IMR-90 (cell line): Measurements from ENCODE around the gene GRIN1. TPM values are rescaled to one million over a fixed set of nuclear protein-coding genes. Genes with fewer than 3 reads are reported as not detected.

Source experiments
- ATAC-seq: fragments of 200-7000 bp; cut with Tn5 transposase; 2 replicates; pipeline ENCODE4 v1.9.1; 2020; ENCODE audit warnings: low read depth, mild to moderate bottlenecking, moderate library complexity
- BruUV-seq: library from RNA; stranded (reverse); fragments of 400-500 nt; replicated peaks from 2 replicates; lab custom pipeline; 2021; lab: Mats Ljungman, UMichigan
- CTCF ChIA-PET: fragments of 300-600 bp; formaldehyde crosslinking; extraction: SDS; loops from one replicate; lab custom pipeline; 2021; ENCODE audit warnings: antibody characterized with exemption; lab: Yijun Ruan, JAX
- POLR2A ChIA-PET: fragments of 300-600 bp; sonication (Branson Sonifier 250); formaldehyde crosslinking; loops from one replicate; lab custom pipeline; 2022; ENCODE audit warnings: antibody characterized with exemption; ENCODE audit not compliant: unreplicated experiment; lab: Charles Lee
- DNase-seq: peaks from one replicate; pipeline ENCODE4 v3.0.0; 2013
- H2AFZ ChIP-seq: replicated peaks from 2 replicates; pipeline ENCODE3; 2013; ENCODE audit warnings: low read length, mild to moderate bottlenecking; ENCODE audit not compliant: poor library complexity
- H2AK5ac ChIP-seq: 2 replicates; pipeline ENCODE4 v1.6.1; 2013; ENCODE audit warnings: low read depth, low read length, inconsistent platforms
- H2AK9ac ChIP-seq: replicated peaks from 2 replicates; pipeline ENCODE3; 2013; ENCODE audit warnings: mild to moderate bottlenecking, low read depth, low read length, moderate library complexity; ENCODE audit not compliant: poor library complexity
- H2BK120ac ChIP-seq: 2 replicates; pipeline ENCODE4 v1.6.1; 2013; ENCODE audit warnings: low read depth, low read length, inconsistent platforms
- H2BK15ac ChIP-seq: 3 replicates; pipeline ENCODE4 v1.6.1; 2013; ENCODE audit warnings: low read depth, low read length, inconsistent platforms
- H2BK20ac ChIP-seq: 2 replicates; pipeline ENCODE4 v1.6.1; 2013; ENCODE audit warnings: low read depth, mild to moderate bottlenecking, inconsistent platforms, low read length, moderate library complexity
- H2BK5ac ChIP-seq: 2 replicates; pipeline ENCODE4 v1.6.1; 2013; ENCODE audit warnings: mild to moderate bottlenecking, low read depth, low read length, inconsistent platforms; ENCODE audit not compliant: poor library complexity, severe bottlenecking
- H3K14ac ChIP-seq: replicated peaks from 2 replicates; pipeline ENCODE4 v1.6.1; 2013; ENCODE audit warnings: low read depth, low read length, inconsistent platforms
- H3K18ac ChIP-seq: 2 replicates; pipeline ENCODE4 v1.6.1; 2013; ENCODE audit warnings: low read depth, low read length, control low read depth
- H3K23ac ChIP-seq: 2 replicates; pipeline ENCODE4 v1.6.1; 2013; ENCODE audit warnings: low read depth, low read length, inconsistent platforms
- H3K27ac ChIP-seq: 2 replicates; pipeline ENCODE4 v1.5.1; 2013; ENCODE audit warnings: mild to moderate bottlenecking, control low read depth, low read length; ENCODE audit not compliant: insufficient read depth
- H3K27me3 ChIP-seq: 2 replicates; pipeline ENCODE4 v1.6.1; 2013; ENCODE audit warnings: low read length; ENCODE audit not compliant: control insufficient read depth, insufficient read depth
- H3K36me3 ChIP-seq: 2 replicates; pipeline ENCODE4 v1.6.1; 2013; ENCODE audit warnings: low read length, mixed read lengths; ENCODE audit not compliant: control insufficient read depth, insufficient read depth
- H3K4ac ChIP-seq: 2 replicates; pipeline ENCODE4 v1.6.1; 2013; ENCODE audit warnings: low read depth, low read length, inconsistent platforms
- H3K4me1 ChIP-seq: 2 replicates; pipeline ENCODE4 v1.6.1; 2013; ENCODE audit warnings: low read length, mixed read lengths; ENCODE audit not compliant: control insufficient read depth, insufficient read depth
- H3K4me2 ChIP-seq: 2 replicates; pipeline ENCODE4 v1.6.1; 2013; ENCODE audit warnings: low read depth, mild to moderate bottlenecking, control low read depth, low read length, moderate library complexity
- H3K4me3 ChIP-seq: 2 replicates; pipeline ENCODE4 v1.5.1; 2013; ENCODE audit warnings: low read depth, mild to moderate bottlenecking, control low read depth, low read length, moderate library complexity; ENCODE audit not compliant: insufficient read depth
- H3K56ac ChIP-seq: 2 replicates; pipeline ENCODE4 v1.6.1; 2013; ENCODE audit warnings: low read length, inconsistent platforms; ENCODE audit not compliant: insufficient read depth; ENCODE audit errors: extremely low read depth
- H3K79me1 ChIP-seq, 2 experiments: 2 replicates each; pipeline ENCODE4 v1.6.1; 2013; ENCODE audit warnings: low read length in 2 of 2, inconsistent platforms in 1 of 2, low read depth in 1 of 2
- H3K9ac ChIP-seq: 2 replicates; pipeline ENCODE4 v1.6.1; 2013; ENCODE audit warnings: low read depth, low read length, control low read depth
- H3K9me1 ChIP-seq: 2 replicates; pipeline ENCODE4 v1.6.1; 2013; ENCODE audit warnings: low read length, inconsistent platforms; ENCODE audit not compliant: insufficient read depth
- H3K9me3 ChIP-seq: 2 replicates; pipeline ENCODE4 v1.6.1; 2013; ENCODE audit warnings: low read length; ENCODE audit not compliant: control insufficient read depth, insufficient read depth
- H4K20me1 ChIP-seq: 2 replicates; pipeline ENCODE4 v1.6.1; 2013; ENCODE audit warnings: low read length, inconsistent platforms; ENCODE audit not compliant: insufficient read depth
- H4K5ac ChIP-seq: 2 replicates; pipeline ENCODE4 v1.6.1; 2013; ENCODE audit warnings: mild to moderate bottlenecking, low read depth, low read length, control low read depth
- H4K8ac ChIP-seq, 2 experiments: 2 replicates each; pipeline ENCODE4 v1.6.1; 2013; ENCODE audit warnings: low read depth in 2 of 2, low read length in 2 of 2, control low read depth in 1 of 2, inconsistent platforms in 1 of 2
- H4K91ac ChIP-seq: 2 replicates; pipeline ENCODE4 v1.6.1; 2013; ENCODE audit warnings: low read depth, low read length, inconsistent platforms; ENCODE audit not compliant: insufficient read depth
- BHLHE40 ChIP-seq: fragments of 150-350 bp; IDR thresholded peaks from 2 replicates; pipeline ENCODE4 v1.6.1; 2016; ENCODE audit warnings: mild to moderate bottlenecking, low read depth, low read length
- CEBPB ChIP-seq: IDR thresholded peaks from 2 replicates; pipeline ENCODE4 v1.6.1; 2012; ENCODE audit warnings: low read depth, low read length, improper control_type of control experiment
- CHD1 ChIP-seq: IDR thresholded peaks from 2 replicates; pipeline ENCODE4 v1.6.1; 2012; ENCODE audit warnings: low read depth, low read length, improper control_type of control experiment
- CTCF ChIP-seq: conservative IDR thresholded peaks from 2 replicates; pipeline ENCODE4 v1.5.1; 2012; ENCODE audit warnings: mild to moderate bottlenecking, low read depth, low read length, improper control_type of control experiment
- ELK1 ChIP-seq: fragments of 150-350 bp; IDR thresholded peaks from 2 replicates; pipeline ENCODE4 v1.6.1; 2016; ENCODE audit warnings: low read depth, mild to moderate bottlenecking, low read length, moderate library complexity, borderline replicate concordance
- FOS ChIP-seq: fragments of 150-350 bp; IDR thresholded peaks from 2 replicates; pipeline ENCODE4 v1.6.1; 2016; ENCODE audit warnings: low read depth, low read length
- MAFK ChIP-seq: IDR thresholded peaks from 2 replicates; pipeline ENCODE4 v1.6.1; 2012; ENCODE audit warnings: low read depth, low read length, improper control_type of control experiment
- MAZ ChIP-seq: IDR thresholded peaks from 2 replicates; pipeline ENCODE4 v1.6.1; 2012; ENCODE audit warnings: low read depth, mild to moderate bottlenecking, low read length, improper control_type of control experiment, moderate library complexity, borderline replicate concordance
- MXI1 ChIP-seq: IDR thresholded peaks from 2 replicates; pipeline ENCODE4 v1.6.1; 2012; ENCODE audit warnings: low read depth, mild to moderate bottlenecking, low read length, moderate library complexity, borderline replicate concordance
- NFE2L2 ChIP-seq: fragments of 150-350 bp; IDR thresholded peaks from 2 replicates; pipeline ENCODE4 v1.6.1; 2016; ENCODE audit warnings: low read depth, mild to moderate bottlenecking, low read length
- POLR2A ChIP-seq: IDR thresholded peaks from 2 replicates; pipeline ENCODE4 v1.6.1; 2012; ENCODE audit warnings: mild to moderate bottlenecking, low read depth, low read length
- RAD21 ChIP-seq: IDR thresholded peaks from 2 replicates; pipeline ENCODE4 v1.6.1; 2012; ENCODE audit warnings: low read length, improper control_type of control experiment
- RCOR1 ChIP-seq: IDR thresholded peaks from 2 replicates; pipeline ENCODE4 v1.6.1; 2012; ENCODE audit warnings: mild to moderate bottlenecking, low read length, improper control_type of control experiment; ENCODE audit not compliant: insufficient replicate concordance
- RFX5 ChIP-seq: IDR thresholded peaks from 2 replicates; pipeline ENCODE4 v1.8.0; 2012; ENCODE audit warnings: low read depth, mild to moderate bottlenecking, low read length, moderate library complexity
- SMC3 ChIP-seq: fragments of 150-350 bp; IDR thresholded peaks from 2 replicates; pipeline ENCODE4 v1.6.1; 2016; ENCODE audit warnings: low read depth, mild to moderate bottlenecking, antibody characterized with exemption, low read length, moderate library complexity
- WGBS, 2 experiments: methylation state at CpG; one replicate each; pipeline versions ENCODE4 v1.1.5 to v1.1.7; 2013; ENCODE audit warnings: missing lambda C conversion rate in 2 of 2; ENCODE audit not compliant: insufficient read length in 1 of 2; ENCODE audit errors: extremely low coverage in 2 of 2; 5-methylcytosine and 5-hydroxymethylcytosine counted together
- dilution Hi-C: fragments of 300-500 bp; cut with HindIII; formaldehyde crosslinking; loops from one replicate; pipeline ENCODE4 v1.14.3; 2018; ENCODE audit warnings: low sequenced_read_pairs; ENCODE audit not compliant: unreplicated experiment
- in situ Hi-C: fragments of 300-500 bp; cut with MboI; formaldehyde crosslinking; loops from 3 replicates; pipeline ENCODE4 v1.14.3; 2019; ENCODE audit warnings: low sequenced_read_pairs, inconsistent platforms, mixed read lengths
- intact Hi-C: fragments of 100-400 bp; cut with micrococcal nuclease; formaldehyde crosslinking; loops from 2 replicates; pipeline ENCODE4 v1.10.0; 2022
- polyA plus RNA-seq, 3 experiments: library from polyadenylated mRNA; depleted of rRNA; stranded (reverse); fragments of >200 nt; gene quantifications; 2 replicates each; pipeline ENCODE4 v1.2.3, GENCODE V29; 2012; ENCODE audit warnings: low replicate concordance in 1 of 3
- total RNA-seq: library from RNA; depleted of rRNA; stranded (reverse); fragments of >200 nt; gene quantifications from 2 replicates; pipeline ENCODE4 v1.2.3, GENCODE V29; 2012

The GRIN1 gene
- total and polyA plus RNA-seq, 2 of the 4 experiments (the other 2 are of a cell fraction), result 0.09 TPM; not detected in 1

DNA sequence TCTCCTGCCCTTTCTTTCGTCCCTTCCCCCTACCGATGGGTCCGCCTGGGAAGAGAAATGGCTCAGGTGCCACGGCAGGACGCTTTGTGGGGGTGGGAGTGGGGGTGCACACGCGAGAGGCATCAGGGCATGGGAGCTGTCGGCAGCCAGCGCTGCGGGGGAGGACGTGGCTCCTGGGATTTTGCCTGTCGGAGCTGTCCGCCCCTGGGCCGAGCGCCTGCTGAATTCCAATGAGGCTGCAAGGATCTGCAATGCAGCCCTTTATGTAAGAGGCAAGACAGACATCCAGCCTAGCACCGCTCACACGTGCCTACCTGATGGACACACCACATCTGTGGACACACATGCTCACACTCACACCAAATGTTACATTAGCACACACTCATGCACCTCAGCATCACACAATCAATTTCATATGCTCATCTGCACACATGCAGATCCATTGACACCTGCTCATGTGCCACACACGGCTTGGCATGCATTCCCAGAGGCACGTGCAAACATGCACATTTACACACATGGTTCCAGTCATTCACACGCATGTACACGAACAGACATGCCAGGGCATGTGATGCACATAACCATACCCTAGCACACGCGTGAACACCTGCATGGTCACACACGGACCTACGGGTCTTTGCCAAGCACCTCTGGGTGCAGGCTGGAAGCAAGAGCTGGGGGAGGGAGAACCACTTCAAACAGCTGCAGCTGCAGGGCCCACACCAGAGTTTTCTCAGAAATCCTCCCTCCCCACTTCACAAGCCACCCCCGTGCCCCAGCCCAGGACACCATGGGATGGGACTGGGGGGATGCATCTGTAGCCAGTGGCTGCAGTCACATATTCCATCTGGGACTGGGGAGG is 1.4 kb downstream of the GRIN1 start:
- peak overlapping the region; percentile 16 for H2AK9ac ChIP-seq
- WGBS, 2 experiments, result 39% methylated on average over 11 of the region's 26 CpGs; no CpG with 5 or more reads in 1 of the 2 experiments
- no peak overlapping the region for H3K4ac ChIP-seq
- no peak overlapping the region for H4K8ac ChIP-seq
- H4K20me1 ChIP-seq, result no peaks in the 10 kb centered on the region; the same call in 1 of the 2 replicates
- DNase-seq (no peak), ATAC-seq (no peak)
- intact Hi-C loops (no loop called here), dilution Hi-C loops (no loop called here), in situ Hi-C loops (no loop called here)
- H2BK15ac ChIP-seq, result no peak overlapping the region
- no peaks in the 10 kb centered on the region; the same call in 1 of the 2 replicates for H3K4me1 ChIP-seq
- no peaks in the 10 kb centered on the region for H3K9me3 ChIP-seq
- H3K9me1 ChIP-seq, result peaks cover 4% of the 10 kb centered on the region; the same call in 1 of the 2 replicates
- POLR2A ChIA-PET, result no interaction called here
- peaks cover 69% of the 10 kb centered on the region for H3K27me3 ChIP-seq
- H3K27ac ChIP-seq, result no peak overlapping the region
- no peak overlapping the region for H3K56ac ChIP-seq
- H4K91ac ChIP-seq, result no peak overlapping the region
- H3K14ac ChIP-seq, result no peak overlapping the region
- no peak overlapping the region for H3K4me2 ChIP-seq
- H2BK120ac ChIP-seq, result no peak overlapping the region
- H3K9ac ChIP-seq, result no peak overlapping the region
- no peaks in the 10 kb centered on the region for H3K36me3 ChIP-seq
- no peak overlapping the region for H2BK20ac ChIP-seq
- no peak overlapping the region for H2AK5ac ChIP-seq
- CTCF ChIA-PET, result no interaction called here
- no peaks in the 10 kb centered on the region for H3K79me1 ChIP-seq
- no TSS peak for BruUV-seq
- H3K4me3 ChIP-seq, result no peak overlapping the region
- H4K5ac ChIP-seq, result no peak overlapping the region
- H3K18ac ChIP-seq, result no peak overlapping the region
- H3K23ac ChIP-seq, result no peak overlapping the region; the same call in 1 of the 2 replicates
- no peak overlapping the region for H2AFZ ChIP-seq
- H2BK5ac ChIP-seq, result no peak overlapping the region
- TF ChIP-seq BHLHE40 (no peak), FOS (no peak), POLR2A (no peak), NFE2L2 (no peak), RFX5 (no peak), RAD21 (no peak), SMC3 (no peak), MXI1 (no peak), MAZ (no peak), ELK1 (no peak), CHD1 (no peak), MAFK (no peak), CEBPB (no peak), RCOR1 (no peak), CTCF (no peak)
